ENCODE measurements around the gene PPIC.

DNA sequence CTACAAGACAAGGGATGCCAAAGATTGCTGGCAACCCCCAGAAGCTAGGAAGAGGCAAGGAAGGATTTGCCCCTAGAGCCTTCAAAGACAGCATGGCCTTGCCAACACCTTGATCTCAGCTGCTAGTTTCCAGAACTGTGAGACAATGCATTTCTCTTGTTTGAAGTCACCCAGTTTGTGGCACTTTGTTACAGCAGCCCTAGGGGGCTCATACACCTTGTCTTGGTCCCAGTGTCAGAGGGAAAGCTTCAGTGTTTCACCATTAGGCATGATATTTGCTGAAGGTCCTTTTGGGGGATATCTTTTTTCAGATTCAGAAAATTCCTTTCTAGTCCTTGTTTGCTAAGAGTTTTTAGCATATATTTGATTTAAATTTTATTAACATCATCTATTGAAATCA, 3.1 kb upstream of the PPIC start:
- TF ChIP-seq, protein P1, sequence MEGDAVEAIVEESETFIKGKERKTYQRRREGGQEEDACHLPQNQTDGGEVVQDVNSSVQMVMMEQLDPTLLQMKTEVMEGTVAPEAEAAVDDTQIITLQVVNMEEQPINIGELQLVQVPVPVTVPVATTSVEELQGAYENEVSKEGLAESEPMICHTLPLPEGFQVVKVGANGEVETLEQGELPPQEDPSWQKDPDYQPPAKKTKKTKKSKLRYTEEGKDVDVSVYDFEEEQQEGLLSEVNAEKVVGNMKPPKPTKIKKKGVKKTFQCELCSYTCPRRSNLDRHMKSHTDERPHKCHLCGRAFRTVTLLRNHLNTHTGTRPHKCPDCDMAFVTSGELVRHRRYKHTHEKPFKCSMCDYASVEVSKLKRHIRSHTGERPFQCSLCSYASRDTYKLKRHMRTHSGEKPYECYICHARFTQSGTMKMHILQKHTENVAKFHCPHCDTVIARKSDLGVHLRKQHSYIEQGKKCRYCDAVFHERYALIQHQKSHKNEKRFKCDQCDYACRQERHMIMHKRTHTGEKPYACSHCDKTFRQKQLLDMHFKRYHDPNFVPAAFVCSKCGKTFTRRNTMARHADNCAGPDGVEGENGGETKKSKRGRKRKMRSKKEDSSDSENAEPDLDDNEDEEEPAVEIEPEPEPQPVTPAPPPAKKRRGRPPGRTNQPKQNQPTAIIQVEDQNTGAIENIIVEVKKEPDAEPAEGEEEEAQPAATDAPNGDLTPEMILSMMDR (IDR thresholded peaks at IDR 0.05) = no peak
- TF ChIP-seq POLR2AphosphoS5 (IDR thresholded peaks at IDR 0.05; ENCODE audit: low read depth, low read length) = no peak
- TF ChIP-seq, protein P2, sequence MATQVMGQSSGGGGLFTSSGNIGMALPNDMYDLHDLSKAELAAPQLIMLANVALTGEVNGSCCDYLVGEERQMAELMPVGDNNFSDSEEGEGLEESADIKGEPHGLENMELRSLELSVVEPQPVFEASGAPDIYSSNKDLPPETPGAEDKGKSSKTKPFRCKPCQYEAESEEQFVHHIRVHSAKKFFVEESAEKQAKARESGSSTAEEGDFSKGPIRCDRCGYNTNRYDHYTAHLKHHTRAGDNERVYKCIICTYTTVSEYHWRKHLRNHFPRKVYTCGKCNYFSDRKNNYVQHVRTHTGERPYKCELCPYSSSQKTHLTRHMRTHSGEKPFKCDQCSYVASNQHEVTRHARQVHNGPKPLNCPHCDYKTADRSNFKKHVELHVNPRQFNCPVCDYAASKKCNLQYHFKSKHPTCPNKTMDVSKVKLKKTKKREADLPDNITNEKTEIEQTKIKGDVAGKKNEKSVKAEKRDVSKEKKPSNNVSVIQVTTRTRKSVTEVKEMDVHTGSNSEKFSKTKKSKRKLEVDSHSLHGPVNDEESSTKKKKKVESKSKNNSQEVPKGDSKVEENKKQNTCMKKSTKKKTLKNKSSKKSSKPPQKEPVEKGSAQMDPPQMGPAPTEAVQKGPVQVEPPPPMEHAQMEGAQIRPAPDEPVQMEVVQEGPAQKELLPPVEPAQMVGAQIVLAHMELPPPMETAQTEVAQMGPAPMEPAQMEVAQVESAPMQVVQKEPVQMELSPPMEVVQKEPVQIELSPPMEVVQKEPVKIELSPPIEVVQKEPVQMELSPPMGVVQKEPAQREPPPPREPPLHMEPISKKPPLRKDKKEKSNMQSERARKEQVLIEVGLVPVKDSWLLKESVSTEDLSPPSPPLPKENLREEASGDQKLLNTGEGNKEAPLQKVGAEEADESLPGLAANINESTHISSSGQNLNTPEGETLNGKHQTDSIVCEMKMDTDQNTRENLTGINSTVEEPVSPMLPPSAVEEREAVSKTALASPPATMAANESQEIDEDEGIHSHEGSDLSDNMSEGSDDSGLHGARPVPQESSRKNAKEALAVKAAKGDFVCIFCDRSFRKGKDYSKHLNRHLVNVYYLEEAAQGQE (IDR thresholded peaks at IDR 0.05; ENCODE audit: insufficient read depth in 1 of 2, low read depth in 2 of 2, low read length in 1 of 2) = no peak

Data from Panc1 (cell line).